ENCODE data around the gene SUCLA2.

The SUCLA2 gene

GRCh38 chr13:48001114-48001881, at the start of gene SUCLA2:
Gene SUCLA2 (minus strand): TSS chr13:48001273. CDS start chr13:48001269, 4 bp downstream.
- DNase-seq = peak; percentile 96

- DNase-seq = no peak
Observed at GRCh38 chr13:48050550-48050949, 49.5 kb upstream of the SUCLA2 start.

- no peak for DNase-seq
Observed at GRCh38 chr13:48043789-48044503, 42.9 kb upstream of the SUCLA2 start.

- no peak for DNase-seq
Observed at GRCh38 chr13:48042894-48043293, 41.8 kb upstream of the SUCLA2 start.

- no peak for DNase-seq
Observed at GRCh38 chr13:48040896-48041295, 39.8 kb upstream of the SUCLA2 start.

- no peak for DNase-seq
Observed at GRCh38 chr13:48040049-48040448, 39.0 kb upstream of the SUCLA2 start.

GRCh38 chr13:48038761-48039160, 37.7 kb upstream of the SUCLA2 start:
- no peak for DNase-seq

- peak; percentile 98 for DNase-seq
Observed at GRCh38 chr13:48037346-48038173, 36.5 kb upstream of the SUCLA2 start, which contains the start of gene NUDT15. Gene NUDT15 (plus strand): TSS chr13:48037726. CDS start chr13:48037747, 21 bp downstream.

- DNase-seq = no peak
Observed at GRCh38 chr13:48029859-48030258, 28.8 kb upstream of the SUCLA2 start.

GRCh38 chr13:48028066-48028465, 27.0 kb upstream of the SUCLA2 start:
- no peak for DNase-seq

GRCh38 chr13:48019796-48020195, 18.7 kb upstream of the SUCLA2 start:
- DNase-seq = no peak

GRCh38 chr13:48018637-48019036, 17.6 kb upstream of the SUCLA2 start:
- no peak for DNase-seq

- DNase-seq = no peak
Observed at GRCh38 chr13:48014359-48014758, 13.3 kb upstream of the SUCLA2 start.

- DNase-seq = no peak
Observed at GRCh38 chr13:48012668-48013067, 11.6 kb upstream of the SUCLA2 start.

GRCh38 chr13:48010698-48011097, 9.6 kb upstream of the SUCLA2 start:
- DNase-seq = no peak

GRCh38 chr13:48009284-48009683, 8.2 kb upstream of the SUCLA2 start:
- no peak for DNase-seq

- no peak for DNase-seq
Observed at GRCh38 chr13:48006396-48006795, 5.3 kb upstream of the SUCLA2 start.

- DNase-seq = no peak
Observed at GRCh38 chr13:48004201-48004600, 3.1 kb upstream of the SUCLA2 start.

- peak; percentile 63 for DNase-seq
Observed at GRCh38 chr13:48001999-48002398, 926 bp upstream of the SUCLA2 start.

GRCh38 chr13:48000559-48001113, 437 bp downstream of the SUCLA2 start:
- no peak for DNase-seq

- DNase-seq = no peak
Observed at GRCh38 chr13:47999973-48000372, 1.1 kb downstream of the SUCLA2 start.

GRCh38 chr13:47997384-47997783, 3.7 kb downstream of the SUCLA2 start:
- no peak for DNase-seq

GRCh38 chr13:47991859-47992258, 9.2 kb downstream of the SUCLA2 start:
- no peak for DNase-seq
